Right lobe of liver (tissue), 4 donors: ENCODE data around the gene ANAPC5.

Experiments
- POLR2A ChIP-seq: fragments of 450-650 bp; IDR thresholded peaks from one replicate; pipeline ENCODE4 v1.6.1; 2017; ENCODE audit warnings: antibody characterized with exemption, mild to moderate bottlenecking
- TF ChIP-seq, protein P1 (sequence below), 4 donors: fragments of 200-600 bp in 3 of 4; fragments of 450-650 bp in 1 of 4; IDR thresholded peaks; one replicate each; pipeline versions ENCODE4 v1.5.1 to v1.8.0; 2016 to 2022; ENCODE audit warnings: antibody characterized with exemption in 4 of 4, mild to moderate bottlenecking in 2 of 4
- donor health status: DM: no; HTN: no; CAD: no.
- donor health status: DM: no; HTN: no; CAD: no.
- donor health status: DM: no; HTN: yes; CAD: no.

DNA sequence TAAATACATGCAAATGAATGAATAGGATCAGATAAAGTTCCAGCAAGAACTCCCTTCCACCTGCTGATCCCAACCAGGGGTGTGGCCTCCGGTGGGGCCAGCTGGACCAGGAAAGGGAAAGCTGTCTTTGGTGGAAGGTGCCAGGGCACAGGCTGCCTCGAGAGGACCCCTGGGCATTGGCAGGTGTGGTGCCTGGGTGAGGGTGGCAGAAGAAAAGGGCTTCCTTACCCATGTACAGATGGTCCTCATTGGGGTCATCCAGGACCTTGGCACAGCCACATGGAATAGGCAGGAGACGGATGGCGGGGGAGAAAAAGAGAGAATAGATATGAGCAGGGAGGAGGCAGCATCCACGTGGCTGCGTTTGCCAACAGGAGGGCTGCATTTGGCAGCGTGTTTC lies 92.1 kb downstream of the ANAPC5 start:
- TF ChIP-seq POLR2A: no peak
- TF ChIP-seq, protein P1, sequence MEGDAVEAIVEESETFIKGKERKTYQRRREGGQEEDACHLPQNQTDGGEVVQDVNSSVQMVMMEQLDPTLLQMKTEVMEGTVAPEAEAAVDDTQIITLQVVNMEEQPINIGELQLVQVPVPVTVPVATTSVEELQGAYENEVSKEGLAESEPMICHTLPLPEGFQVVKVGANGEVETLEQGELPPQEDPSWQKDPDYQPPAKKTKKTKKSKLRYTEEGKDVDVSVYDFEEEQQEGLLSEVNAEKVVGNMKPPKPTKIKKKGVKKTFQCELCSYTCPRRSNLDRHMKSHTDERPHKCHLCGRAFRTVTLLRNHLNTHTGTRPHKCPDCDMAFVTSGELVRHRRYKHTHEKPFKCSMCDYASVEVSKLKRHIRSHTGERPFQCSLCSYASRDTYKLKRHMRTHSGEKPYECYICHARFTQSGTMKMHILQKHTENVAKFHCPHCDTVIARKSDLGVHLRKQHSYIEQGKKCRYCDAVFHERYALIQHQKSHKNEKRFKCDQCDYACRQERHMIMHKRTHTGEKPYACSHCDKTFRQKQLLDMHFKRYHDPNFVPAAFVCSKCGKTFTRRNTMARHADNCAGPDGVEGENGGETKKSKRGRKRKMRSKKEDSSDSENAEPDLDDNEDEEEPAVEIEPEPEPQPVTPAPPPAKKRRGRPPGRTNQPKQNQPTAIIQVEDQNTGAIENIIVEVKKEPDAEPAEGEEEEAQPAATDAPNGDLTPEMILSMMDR (IDR thresholded peaks at IDR 0.05): no peak
